GM23338 (cell line): Measurements from ENCODE around the gene RBM8A. TPM values are rescaled to one million over a fixed set of nuclear protein-coding genes. Genes with fewer than 3 reads are reported as not detected.

ENCODE experiments used
- ATAC-seq: fragments of 200-7000 bp; cut with Tn5 transposase; 3 replicates; pipeline ENCODE4 v1.9.1; 2020
- DNase-seq: peaks from one replicate; pipeline ENCODE4 v3.0.0-alpha.2; 2015; ENCODE audit warnings: low spot score
- H2AFZ ChIP-seq: fragments of 200-600 bp; sonication (generic); 2 replicates; pipeline ENCODE4 v1.8.0; 2016; ENCODE audit warnings: antibody characterized with exemption, mild to moderate bottlenecking, moderate library complexity
- H3F3A ChIP-seq: fragments of 200-600 bp; sonication (generic); replicated peaks from 2 replicates; pipeline ENCODE4 v1.8.0; 2017; ENCODE audit warnings: antibody characterized with exemption, mixed run types, low read depth
- H3K27ac ChIP-seq: fragments of 200-600 bp; sonication (generic); 2 replicates; pipeline ENCODE4 v1.6.1; 2016; ENCODE audit warnings: low read depth
- H3K27me3 ChIP-seq: fragments of 200-600 bp; sonication (generic); 2 replicates; pipeline ENCODE4 v1.8.0; 2016; ENCODE audit warnings: mild to moderate bottlenecking, mixed run types, moderate library complexity; ENCODE audit not compliant: insufficient read depth
- H3K36me3 ChIP-seq: fragments of 200-600 bp; sonication (generic); 2 replicates; pipeline ENCODE4 v1.8.0; 2016; ENCODE audit warnings: mild to moderate bottlenecking; ENCODE audit not compliant: insufficient read depth
- H3K4me1 ChIP-seq: fragments of 200-600 bp; sonication (generic); 2 replicates; pipeline ENCODE4 v1.8.0; 2016; ENCODE audit warnings: mild to moderate bottlenecking, moderate library complexity; ENCODE audit not compliant: insufficient read depth
- H3K4me2 ChIP-seq: fragments of 200-600 bp; sonication (generic); 2 replicates; pipeline ENCODE4 v1.7.1; 2017; ENCODE audit warnings: mixed run types
- H3K4me3 ChIP-seq: fragments of 200-600 bp; sonication (generic); 2 replicates; pipeline ENCODE4 v1.6.1; 2016; ENCODE audit warnings: mixed run types
- H3K79me2 ChIP-seq: fragments of 200-600 bp; sonication (generic); replicated peaks from 2 replicates; pipeline ENCODE4 v1.8.0; 2017; ENCODE audit warnings: mild to moderate bottlenecking; ENCODE audit not compliant: insufficient read depth
- H3K9me2 ChIP-seq: fragments of 200-600 bp; sonication (generic); 2 replicates; pipeline ENCODE4 v1.8.0; 2017; ENCODE audit not compliant: insufficient read depth
- H4K20me1 ChIP-seq: fragments of 200-600 bp; sonication (generic); replicated peaks from 2 replicates; pipeline ENCODE4 v1.8.0; 2017; ENCODE audit warnings: mild to moderate bottlenecking; ENCODE audit not compliant: insufficient read depth
- H3K27ac Mint-ChIP-seq: 2 replicates; pipeline ENCODE4 v1.8.0; 2020; ENCODE audit warnings: inconsistent platforms, mild to moderate bottlenecking, moderate library complexity, mixed read lengths
- H3K27me3 Mint-ChIP-seq: 3 replicates; pipeline ENCODE4 v1.8.0; 2022; ENCODE audit warnings: low read depth, mild to moderate bottlenecking, moderate library complexity, mixed read lengths, inconsistent platforms; ENCODE audit not compliant: insufficient read depth, poor library complexity
- H3K36me3 Mint-ChIP-seq: 3 replicates; pipeline ENCODE4 v1.8.0; 2021; ENCODE audit warnings: low read depth, mild to moderate bottlenecking, inconsistent platforms, moderate library complexity, mixed read lengths
- H3K4me1 Mint-ChIP-seq: 3 replicates; pipeline ENCODE4 v1.8.0; 2020; ENCODE audit warnings: mild to moderate bottlenecking, inconsistent platforms, mixed read lengths
- H3K4me3 Mint-ChIP-seq: 3 replicates; pipeline ENCODE4 v1.8.0; 2021; ENCODE audit warnings: moderate library complexity, mild to moderate bottlenecking, inconsistent platforms, mixed read lengths
- H3K9me3 Mint-ChIP-seq: 3 replicates; pipeline ENCODE4 v1.8.0; 2020; ENCODE audit warnings: moderate library complexity, mild to moderate bottlenecking, inconsistent platforms, mixed read lengths
- JUNB ChIP-seq: IDR thresholded peaks from one replicate; pipeline ENCODE4 v1.6.1; 2016; ENCODE audit warnings: antibody characterized with exemption; ENCODE audit not compliant: unreplicated experiment
- NANOG ChIP-seq: IDR thresholded peaks from 2 replicates; pipeline ENCODE4 v1.6.1; 2016; ENCODE audit warnings: antibody characterized with exemption, borderline replicate concordance
- STAT1 ChIP-seq: IDR thresholded peaks from one replicate; pipeline ENCODE4 v1.6.1; 2016; ENCODE audit warnings: antibody characterized with exemption; ENCODE audit not compliant: unreplicated experiment
- ZNF331 ChIP-seq: fragments of 250-450 bp; sonication (Bioruptor Pico); IDR thresholded peaks from 2 replicates; pipeline ENCODE4 v1.5.0; 2020; ENCODE audit warnings: low read depth, mild to moderate bottlenecking, moderate library complexity
- ZNF462 ChIP-seq: fragments of 250-450 bp; sonication (Bioruptor Pico); IDR thresholded peaks from 2 replicates; pipeline ENCODE4 v1.5.0; 2020; ENCODE audit warnings: mild to moderate bottlenecking, moderate library complexity
- polyA plus RNA-seq: library from polyadenylated mRNA; unstranded; fragments of >200 nt; fragmentation: Nextera tagmentation; extraction: Ambion mirVana; gene quantifications from 2 replicates; pipeline ENCODE4 v1.2.1, GENCODE V29; 2016
- total RNA-seq: library from RNA; depleted of rRNA; stranded (reverse); fragments of >200 nt; shearing (Covaris generic); gene quantifications from 2 replicates; pipeline ENCODE4 v1.2.3, GENCODE V29; 2014
- TF ChIP-seq, protein P1 (sequence below): IDR thresholded peaks from one replicate; pipeline ENCODE4 v1.6.1; 2018; ENCODE audit warnings: antibody characterized with exemption; ENCODE audit not compliant: unreplicated experiment

Gene RBM8A
- total and polyA plus RNA-seq, 2 experiments from 2014 or later: 170 to 312 TPM

DNA sequence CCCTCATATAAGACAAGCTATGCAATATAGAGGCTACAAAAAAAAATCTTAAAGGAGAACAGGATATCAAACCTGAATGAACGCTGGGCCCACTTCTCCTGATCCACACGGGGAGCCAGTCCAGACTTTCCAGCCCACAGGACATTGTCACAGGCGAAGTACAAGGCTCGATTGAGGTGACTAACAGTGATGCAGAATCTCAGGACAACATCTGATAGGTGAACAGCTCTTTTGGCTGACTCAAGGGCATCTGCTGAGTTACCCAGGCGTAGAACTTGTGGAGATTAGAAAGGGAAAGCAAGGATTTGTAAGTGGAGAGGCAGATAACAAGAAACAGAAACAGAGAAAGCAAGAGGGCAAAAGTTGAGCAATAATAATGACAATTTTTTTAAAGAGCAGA is 10.5 kb downstream of the RBM8A start (continued):
- TF ChIP-seq ZNF462: no peak
- TF ChIP-seq JUNB: no peak
- no peak for TF ChIP-seq STAT1

DNA sequence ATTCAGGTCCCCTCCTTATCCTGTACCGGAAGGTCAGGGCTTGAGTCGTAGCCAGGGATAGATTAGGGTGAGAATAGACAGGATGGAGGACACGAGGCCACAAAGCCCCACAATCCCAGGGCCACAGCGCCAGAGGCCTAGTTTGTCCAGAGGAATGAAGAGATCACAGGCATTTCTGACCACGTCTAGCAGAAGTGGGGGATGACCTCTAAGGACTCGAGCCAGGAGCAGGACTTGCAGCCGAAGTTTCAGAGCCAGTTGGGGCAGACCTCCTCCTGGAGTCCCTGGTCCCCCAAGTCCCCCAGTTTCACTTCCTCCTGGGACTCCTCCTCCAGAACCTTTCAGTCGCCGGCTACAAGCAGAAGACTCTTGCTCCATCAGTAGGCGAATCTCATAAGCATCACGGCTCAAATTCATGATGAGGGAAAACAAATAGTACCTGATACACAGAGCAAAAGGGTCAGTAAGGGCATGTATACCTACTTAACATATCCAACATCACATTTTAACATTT is 15.1 kb downstream of the RBM8A start:
- no peaks in the 10 kb centered on the region for H4K20me1 ChIP-seq
- Mint-ChIP-seq H3K4me3 (no peak overlapping the region), H3K9me3 (no peaks in the 10 kb centered on the region), H3K36me3 (no peaks in the 10 kb centered on the region; the same call in 1 of the 3 replicates), H3K4me1 (peaks cover 10% of the 10 kb centered on the region; the same call in 2 of the 3 replicates), H3K27ac (no peak overlapping the region), H3K27me3 (peaks cover 9% of the 10 kb centered on the region)
- H3K4me2 ChIP-seq: no peak overlapping the region
- no peak for DNase-seq
- ATAC-seq: no peak
- no peak overlapping the region for H3K4me3 ChIP-seq
- 0 out of 2 replicates have a peak, but pooled peaks cover 4% of the 10 kb centered on the region for H3F3A ChIP-seq
- no peaks in the 10 kb centered on the region for H3K4me1 ChIP-seq
- no peaks in the 10 kb centered on the region for H3K27me3 ChIP-seq
- no peaks in the 10 kb centered on the region for H3K36me3 ChIP-seq
- H2AFZ ChIP-seq: no peak overlapping the region
- H3K27ac ChIP-seq: no peak overlapping the region
- no peaks in the 10 kb centered on the region for H3K79me2 ChIP-seq
- no peaks in the 10 kb centered on the region for H3K9me2 ChIP-seq
- TF ChIP-seq, protein P1, sequence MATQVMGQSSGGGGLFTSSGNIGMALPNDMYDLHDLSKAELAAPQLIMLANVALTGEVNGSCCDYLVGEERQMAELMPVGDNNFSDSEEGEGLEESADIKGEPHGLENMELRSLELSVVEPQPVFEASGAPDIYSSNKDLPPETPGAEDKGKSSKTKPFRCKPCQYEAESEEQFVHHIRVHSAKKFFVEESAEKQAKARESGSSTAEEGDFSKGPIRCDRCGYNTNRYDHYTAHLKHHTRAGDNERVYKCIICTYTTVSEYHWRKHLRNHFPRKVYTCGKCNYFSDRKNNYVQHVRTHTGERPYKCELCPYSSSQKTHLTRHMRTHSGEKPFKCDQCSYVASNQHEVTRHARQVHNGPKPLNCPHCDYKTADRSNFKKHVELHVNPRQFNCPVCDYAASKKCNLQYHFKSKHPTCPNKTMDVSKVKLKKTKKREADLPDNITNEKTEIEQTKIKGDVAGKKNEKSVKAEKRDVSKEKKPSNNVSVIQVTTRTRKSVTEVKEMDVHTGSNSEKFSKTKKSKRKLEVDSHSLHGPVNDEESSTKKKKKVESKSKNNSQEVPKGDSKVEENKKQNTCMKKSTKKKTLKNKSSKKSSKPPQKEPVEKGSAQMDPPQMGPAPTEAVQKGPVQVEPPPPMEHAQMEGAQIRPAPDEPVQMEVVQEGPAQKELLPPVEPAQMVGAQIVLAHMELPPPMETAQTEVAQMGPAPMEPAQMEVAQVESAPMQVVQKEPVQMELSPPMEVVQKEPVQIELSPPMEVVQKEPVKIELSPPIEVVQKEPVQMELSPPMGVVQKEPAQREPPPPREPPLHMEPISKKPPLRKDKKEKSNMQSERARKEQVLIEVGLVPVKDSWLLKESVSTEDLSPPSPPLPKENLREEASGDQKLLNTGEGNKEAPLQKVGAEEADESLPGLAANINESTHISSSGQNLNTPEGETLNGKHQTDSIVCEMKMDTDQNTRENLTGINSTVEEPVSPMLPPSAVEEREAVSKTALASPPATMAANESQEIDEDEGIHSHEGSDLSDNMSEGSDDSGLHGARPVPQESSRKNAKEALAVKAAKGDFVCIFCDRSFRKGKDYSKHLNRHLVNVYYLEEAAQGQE: no peak
- TF ChIP-seq ZNF331 (CRISPR knock-in tag) (no peak), NANOG (no peak), ZNF462 (no peak)
